ENCODE measurements around the gene RPS18. TPM values are rescaled to one million over a fixed set of nuclear protein-coding genes. Genes with fewer than 3 reads are reported as not detected.

The RPS18 gene
- total and polyA plus RNA-seq, 2 of the 4 experiments (the other 2 are of a cell fraction), result 6,577 to 8,417 TPM

DNA sequence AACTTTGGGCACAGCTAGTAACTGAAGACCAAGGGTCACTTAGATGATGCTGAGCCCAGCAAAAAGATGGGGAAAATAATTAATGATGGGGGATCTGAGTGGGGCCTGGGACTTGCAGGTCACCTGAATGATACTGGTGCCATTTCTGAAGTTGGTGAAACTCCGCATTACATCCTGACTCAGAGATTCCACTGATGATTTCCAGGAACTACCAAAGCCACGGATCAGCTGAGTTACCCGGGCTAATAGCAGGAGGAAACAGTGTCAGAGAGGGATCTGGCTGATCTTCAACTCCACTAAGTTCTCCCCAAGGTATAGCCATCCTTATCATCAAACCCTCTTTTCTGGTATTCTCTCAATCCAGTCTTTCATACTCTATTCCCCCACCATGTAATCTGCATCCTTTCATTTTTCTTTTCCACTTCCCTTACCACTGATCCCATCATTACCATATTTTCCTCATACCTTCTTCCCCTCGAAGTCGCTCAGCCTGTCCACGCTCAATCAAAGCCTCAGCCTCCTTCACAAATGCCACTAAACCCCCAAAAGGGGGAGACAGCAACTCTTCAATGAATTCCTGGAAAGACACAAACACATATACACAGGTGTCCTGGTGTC is 20.4 kb upstream of the RPS18 start:
- ATAC-seq (ENCODE audit: low read depth) (no peak), DNase-seq (peak; percentile 10)
- Histone ChIP-seq H3K14ac (replicated peaks; ENCODE audit: low read depth, low read length) (no peak overlapping the region), H4K8ac (ENCODE audit: low read depth in 2 of 2, low read length in 2 of 2) (peak overlapping the region in 1 of 2 experiments; percentile 13; a peak in 1 of 4 replicates), H2AFZ (replicated peaks; ENCODE audit: low read length, poor library complexity) (no peak overlapping the region), H3K36me3 (ENCODE audit: control insufficient read depth, insufficient read depth, low read length) (peaks cover 10% of the 10 kb centered on the region; the same call in 1 of the 2 replicates), H3K9ac (ENCODE audit: low read depth, low read length) (no peak overlapping the region), H3K27ac (ENCODE audit: insufficient read depth, low read length) (no peak overlapping the region), H4K91ac (ENCODE audit: insufficient read depth, low read depth, low read length) (no peak overlapping the region), H3K4me1 (ENCODE audit: control insufficient read depth, insufficient read depth, low read length) (peaks cover 12% of the 10 kb centered on the region), H4K5ac (ENCODE audit: low read depth, low read length) (no peak overlapping the region), H2BK5ac (ENCODE audit: low read depth, low read length, poor library complexity, severe bottlenecking) (no peak overlapping the region), H2BK15ac (ENCODE audit: low read depth, low read length) (no peak overlapping the region), H2AK5ac (ENCODE audit: low read depth, low read length) (peak overlapping the region; percentile 20; the same call in 1 of the 2 replicates), H3K4me2 (ENCODE audit: low read depth, low read length) (no peak overlapping the region), H2BK120ac (ENCODE audit: low read depth, low read length) (no peak overlapping the region), H3K9me1 (ENCODE audit: insufficient read depth, low read length) (peaks cover 11% of the 10 kb centered on the region), H2BK20ac (ENCODE audit: low read depth, low read length) (peak overlapping the region; percentile 36; the same call in 1 of the 2 replicates), H2AK9ac (replicated peaks; ENCODE audit: low read depth, low read length, poor library complexity) (no peak overlapping the region), H3K9me3 (ENCODE audit: control insufficient read depth, insufficient read depth, low read length) (no peaks in the 10 kb centered on the region), H3K56ac (ENCODE audit: extremely low read depth, insufficient read depth, low read length) (no peak overlapping the region), H3K4me3 (ENCODE audit: insufficient read depth, low read depth, low read length) (no peak overlapping the region), H3K23ac (ENCODE audit: low read depth, low read length) (0 out of 2 replicates have a peak overlapping the region, but pooled peaks have one; percentile 80), H3K18ac (ENCODE audit: low read depth, low read length) (no peak overlapping the region), H4K20me1 (ENCODE audit: insufficient read depth, low read length) (peaks cover 3% of the 10 kb centered on the region; the same call in 1 of the 2 replicates), H3K4ac (ENCODE audit: low read depth, low read length) (no peak overlapping the region), H3K27me3 (ENCODE audit: control insufficient read depth, insufficient read depth, low read length) (no peaks in the 10 kb centered on the region), H3K79me1 (ENCODE audit: low read depth in 1 of 2, low read length in 2 of 2) (peaks cover 3 to 35% of the 10 kb centered on the region in 2 experiments; a peak in 3 of 4 replicates)
- BruUV-seq (replicated peaks), result no TSS peak
- ChIA-PET CTCF (interaction anchor here (0.5 to 0.6 kb wide), 2 partner anchors 11 to 46 kb away, joined by 3 read pairs; no protein-coding TSS in a partner anchor), POLR2A (ENCODE audit: unreplicated experiment) (interaction anchor here (1.0 kb wide), 1 partner anchor 18 kb away, joined by 4 read pairs; no protein-coding TSS in a partner anchor)
- in situ Hi-C loops (cut with MboI; ENCODE audit: low sequenced_read_pairs), result no loop called here
- TF ChIP-seq MAZ (IDR thresholded peaks at IDR 0.05; ENCODE audit: borderline replicate concordance, low read depth, low read length), result no peak
- no peak for TF ChIP-seq RFX5 (IDR thresholded peaks at IDR 0.05; ENCODE audit: low read depth, low read length)
- no peak for TF ChIP-seq CHD1 (IDR thresholded peaks at IDR 0.05; ENCODE audit: low read depth, low read length)
- no peak for TF ChIP-seq CTCF (conservative IDR thresholded peaks at IDR 0.05; ENCODE audit: low read depth, low read length)
- no peak for TF ChIP-seq MAFK (IDR thresholded peaks at IDR 0.05; ENCODE audit: low read depth, low read length)
- no peak for TF ChIP-seq CEBPB (IDR thresholded peaks at IDR 0.05; ENCODE audit: low read depth, low read length)
- no peak for TF ChIP-seq MXI1 (IDR thresholded peaks at IDR 0.05; ENCODE audit: borderline replicate concordance, low read depth, low read length)
- intact Hi-C loops (cut with micrococcal nuclease), result no loop called here
- dilution Hi-C loops (cut with HindIII; ENCODE audit: low sequenced_read_pairs, unreplicated experiment), result no loop called here
- WGBS, 2 experiments (ENCODE audit: extremely low coverage in 2 of 2, insufficient read length in 1 of 2), result 92% methylated on average over 5 of the region's 6 CpGs; no CpG with 5 or more reads in 1 of the 2 experiments
